SK-N-SH treated with all-trans-retinoic acid at 6 μM for 48 hours (cell line): ENCODE data around the gene BATF.

Experiments used
- ATAC-seq: fragments of 200-7000 bp; cut with Tn5 transposase; 3 replicates; pipeline ENCODE4 v1.9.1; 2020; ENCODE audit warnings: mild to moderate bottlenecking, moderate library complexity
- ARNTL ChIP-seq: fragments of 450-650 bp; formaldehyde crosslinking; IDR thresholded peaks from 2 replicates; pipeline ENCODE4 v1.5.0; 2020; ENCODE audit warnings: low read depth, mild to moderate bottlenecking, moderate library complexity, borderline replicate concordance
- BACH2 ChIP-seq: fragments of 250-450 bp; sonication (Bioruptor Pico); IDR thresholded peaks from 2 replicates; pipeline ENCODE4 v1.9.0; 2021; ENCODE audit warnings: mild to moderate bottlenecking, borderline replicate concordance
- CSDC2 ChIP-seq: fragments of 250-450 bp; sonication (Bioruptor Pico); IDR thresholded peaks from 2 replicates; pipeline ENCODE4 v1.5.0; 2020; ENCODE audit warnings: mild to moderate bottlenecking, moderate library complexity
- ESRRG ChIP-seq: fragments of 250-450 bp; sonication (Bioruptor Pico); IDR thresholded peaks from 2 replicates; pipeline ENCODE4 v1.6.1; 2021; ENCODE audit warnings: mild to moderate bottlenecking
- GLIS3 ChIP-seq: fragments of 250-450 bp; sonication (Bioruptor Pico); IDR thresholded peaks from 2 replicates; pipeline ENCODE4 v1.5.0; 2020; ENCODE audit warnings: mild to moderate bottlenecking, moderate library complexity
- ISL1 ChIP-seq: fragments of 250-450 bp; sonication (Bioruptor Pico); IDR thresholded peaks from 2 replicates; pipeline ENCODE4 v2.1.2; 2022; ENCODE audit warnings: mild to moderate bottlenecking, moderate library complexity
- OSR1 ChIP-seq: fragments of 250-450 bp; sonication (Bioruptor Pico); IDR thresholded peaks from 2 replicates; pipeline ENCODE4 v1.8.0; 2022; ENCODE audit warnings: moderate library complexity, mild to moderate bottlenecking, inconsistent platforms
- RARB ChIP-seq: fragments of 250-450 bp; sonication (Bioruptor Pico); IDR thresholded peaks from 2 replicates; pipeline ENCODE4 v1.8.0; 2021; ENCODE audit warnings: mild to moderate bottlenecking, moderate library complexity
- SNAI2 ChIP-seq: fragments of 250-450 bp; sonication (Bioruptor Pico); IDR thresholded peaks from 2 replicates; pipeline ENCODE4 v1.5.0; 2020; ENCODE audit warnings: mild to moderate bottlenecking, moderate library complexity
- TCF4 ChIP-seq: fragments of 250-450 bp; sonication (Bioruptor Pico); IDR thresholded peaks from 2 replicates; pipeline ENCODE4 v1.8.0; 2021; ENCODE audit warnings: mild to moderate bottlenecking, moderate library complexity, borderline replicate concordance
- TOX ChIP-seq: fragments of 250-450 bp; sonication (Bioruptor Pico); IDR thresholded peaks from 2 replicates; pipeline ENCODE4 v1.8.0; 2021; ENCODE audit warnings: mild to moderate bottlenecking, moderate library complexity, borderline replicate concordance
- ZC3H10 ChIP-seq: fragments of 250-450 bp; sonication (Bioruptor Pico); IDR thresholded peaks from 2 replicates; pipeline ENCODE4 v1.5.1; 2021; ENCODE audit warnings: mild to moderate bottlenecking, moderate library complexity
- ZFP3 ChIP-seq: fragments of 250-450 bp; sonication (Bioruptor Pico); IDR thresholded peaks from 2 replicates; pipeline ENCODE4 v1.5.0; 2020; ENCODE audit warnings: mild to moderate bottlenecking, moderate library complexity
- ZNF565 ChIP-seq: fragments of 450-650 bp; formaldehyde crosslinking; conservative IDR thresholded peaks from 2 replicates; pipeline ENCODE4 v1.5.0; 2020; ENCODE audit warnings: low read depth, mild to moderate bottlenecking, moderate library complexity
- ZNF70 ChIP-seq: fragments of 450-650 bp; formaldehyde crosslinking; IDR thresholded peaks from 2 replicates; pipeline ENCODE4 v1.5.0; 2020; ENCODE audit warnings: mild to moderate bottlenecking, moderate library complexity
- ZNF8 ChIP-seq: fragments of 450-650 bp; formaldehyde crosslinking; IDR thresholded peaks from 2 replicates; pipeline ENCODE4 v1.5.0; 2020; ENCODE audit warnings: mild to moderate bottlenecking, moderate library complexity
- TF ChIP-seq, protein P1 (sequence below): fragments of 250-450 bp; sonication (Bioruptor Pico); IDR thresholded peaks from 2 replicates; pipeline ENCODE4 v1.5.0; 2020; ENCODE audit warnings: mild to moderate bottlenecking, moderate library complexity
- TF ChIP-seq, protein P2 (sequence below): fragments of 250-450 bp; sonication (Bioruptor Pico); IDR thresholded peaks from 2 replicates; pipeline ENCODE4 v1.8.0; 2020; ENCODE audit warnings: mild to moderate bottlenecking, moderate library complexity, borderline replicate concordance
- TF ChIP-seq, protein P3 (sequence below): fragments of 250-450 bp; sonication (Bioruptor Pico); IDR thresholded peaks from 2 replicates; pipeline ENCODE4 v1.8.0; 2021; ENCODE audit warnings: low read depth, mild to moderate bottlenecking, moderate library complexity, borderline replicate concordance
- TF ChIP-seq, protein P4 (sequence below): fragments of 250-450 bp; sonication (Bioruptor Pico); IDR thresholded peaks from 2 replicates; pipeline ENCODE4 v1.5.1; 2020; ENCODE audit warnings: low read depth, mild to moderate bottlenecking, moderate library complexity

The BATF gene

DNA sequence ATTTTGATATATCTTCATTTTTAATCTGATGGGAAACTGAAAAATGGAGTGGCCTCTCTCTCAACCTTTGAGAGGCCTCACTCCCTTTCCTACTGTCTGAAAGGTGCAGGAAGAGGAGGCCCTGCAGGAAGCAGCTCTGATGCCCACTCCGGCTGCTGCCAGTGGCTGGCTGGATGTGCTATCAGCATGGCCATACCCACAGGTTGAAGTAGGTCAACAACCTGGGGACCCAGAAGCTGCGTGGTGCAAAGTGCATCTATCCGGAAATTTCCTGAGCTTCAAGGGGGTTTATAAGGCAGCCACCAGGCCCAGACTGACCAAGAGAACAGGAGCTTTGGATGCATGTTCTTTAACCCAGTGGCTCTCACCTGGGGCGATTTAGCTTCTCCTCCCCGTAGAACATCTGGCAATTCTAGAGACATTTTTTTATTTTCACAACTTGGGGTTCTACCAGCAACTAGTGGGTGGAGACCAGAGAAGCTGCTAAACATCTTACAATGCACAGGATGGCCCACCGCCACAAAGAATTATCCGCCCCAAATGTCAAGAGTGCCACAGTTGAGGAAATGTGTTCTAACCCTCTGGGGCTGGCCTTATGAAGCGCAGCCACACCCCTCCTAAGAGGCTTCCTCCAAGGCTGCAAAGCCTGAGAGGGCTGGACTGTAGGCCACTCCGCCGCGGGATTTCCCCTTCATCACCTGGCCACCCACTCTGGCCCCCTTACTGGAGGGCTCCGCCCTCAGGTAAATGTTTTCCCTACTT is 8.2 kb upstream of the BATF start:
- no peak for ATAC-seq
- TF ChIP-seq, protein P1, sequence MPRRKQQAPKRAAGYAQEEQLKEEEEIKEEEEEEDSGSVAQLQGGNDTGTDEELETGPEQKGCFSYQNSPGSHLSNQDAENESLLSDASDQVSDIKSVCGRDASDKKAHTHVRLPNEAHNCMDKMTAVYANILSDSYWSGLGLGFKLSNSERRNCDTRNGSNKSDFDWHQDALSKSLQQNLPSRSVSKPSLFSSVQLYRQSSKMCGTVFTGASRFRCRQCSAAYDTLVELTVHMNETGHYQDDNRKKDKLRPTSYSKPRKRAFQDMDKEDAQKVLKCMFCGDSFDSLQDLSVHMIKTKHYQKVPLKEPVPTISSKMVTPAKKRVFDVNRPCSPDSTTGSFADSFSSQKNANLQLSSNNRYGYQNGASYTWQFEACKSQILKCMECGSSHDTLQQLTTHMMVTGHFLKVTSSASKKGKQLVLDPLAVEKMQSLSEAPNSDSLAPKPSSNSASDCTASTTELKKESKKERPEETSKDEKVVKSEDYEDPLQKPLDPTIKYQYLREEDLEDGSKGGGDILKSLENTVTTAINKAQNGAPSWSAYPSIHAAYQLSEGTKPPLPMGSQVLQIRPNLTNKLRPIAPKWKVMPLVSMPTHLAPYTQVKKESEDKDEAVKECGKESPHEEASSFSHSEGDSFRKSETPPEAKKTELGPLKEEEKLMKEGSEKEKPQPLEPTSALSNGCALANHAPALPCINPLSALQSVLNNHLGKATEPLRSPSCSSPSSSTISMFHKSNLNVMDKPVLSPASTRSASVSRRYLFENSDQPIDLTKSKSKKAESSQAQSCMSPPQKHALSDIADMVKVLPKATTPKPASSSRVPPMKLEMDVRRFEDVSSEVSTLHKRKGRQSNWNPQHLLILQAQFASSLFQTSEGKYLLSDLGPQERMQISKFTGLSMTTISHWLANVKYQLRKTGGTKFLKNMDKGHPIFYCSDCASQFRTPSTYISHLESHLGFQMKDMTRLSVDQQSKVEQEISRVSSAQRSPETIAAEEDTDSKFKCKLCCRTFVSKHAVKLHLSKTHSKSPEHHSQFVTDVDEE (CRISPR knock-in tag), result no peak
- TF ChIP-seq ZFP3 (CRISPR knock-in tag) (no peak), ARNTL (no peak)
- TF ChIP-seq, protein P2, sequence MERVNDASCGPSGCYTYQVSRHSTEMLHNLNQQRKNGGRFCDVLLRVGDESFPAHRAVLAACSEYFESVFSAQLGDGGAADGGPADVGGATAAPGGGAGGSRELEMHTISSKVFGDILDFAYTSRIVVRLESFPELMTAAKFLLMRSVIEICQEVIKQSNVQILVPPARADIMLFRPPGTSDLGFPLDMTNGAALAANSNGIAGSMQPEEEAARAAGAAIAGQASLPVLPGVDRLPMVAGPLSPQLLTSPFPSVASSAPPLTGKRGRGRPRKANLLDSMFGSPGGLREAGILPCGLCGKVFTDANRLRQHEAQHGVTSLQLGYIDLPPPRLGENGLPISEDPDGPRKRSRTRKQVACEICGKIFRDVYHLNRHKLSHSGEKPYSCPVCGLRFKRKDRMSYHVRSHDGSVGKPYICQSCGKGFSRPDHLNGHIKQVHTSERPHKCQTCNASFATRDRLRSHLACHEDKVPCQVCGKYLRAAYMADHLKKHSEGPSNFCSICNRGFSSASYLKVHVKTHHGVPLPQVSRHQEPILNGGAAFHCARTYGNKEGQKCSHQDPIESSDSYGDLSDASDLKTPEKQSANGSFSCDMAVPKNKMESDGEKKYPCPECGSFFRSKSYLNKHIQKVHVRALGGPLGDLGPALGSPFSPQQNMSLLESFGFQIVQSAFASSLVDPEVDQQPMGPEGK (CRISPR knock-in tag), result no peak

DNA sequence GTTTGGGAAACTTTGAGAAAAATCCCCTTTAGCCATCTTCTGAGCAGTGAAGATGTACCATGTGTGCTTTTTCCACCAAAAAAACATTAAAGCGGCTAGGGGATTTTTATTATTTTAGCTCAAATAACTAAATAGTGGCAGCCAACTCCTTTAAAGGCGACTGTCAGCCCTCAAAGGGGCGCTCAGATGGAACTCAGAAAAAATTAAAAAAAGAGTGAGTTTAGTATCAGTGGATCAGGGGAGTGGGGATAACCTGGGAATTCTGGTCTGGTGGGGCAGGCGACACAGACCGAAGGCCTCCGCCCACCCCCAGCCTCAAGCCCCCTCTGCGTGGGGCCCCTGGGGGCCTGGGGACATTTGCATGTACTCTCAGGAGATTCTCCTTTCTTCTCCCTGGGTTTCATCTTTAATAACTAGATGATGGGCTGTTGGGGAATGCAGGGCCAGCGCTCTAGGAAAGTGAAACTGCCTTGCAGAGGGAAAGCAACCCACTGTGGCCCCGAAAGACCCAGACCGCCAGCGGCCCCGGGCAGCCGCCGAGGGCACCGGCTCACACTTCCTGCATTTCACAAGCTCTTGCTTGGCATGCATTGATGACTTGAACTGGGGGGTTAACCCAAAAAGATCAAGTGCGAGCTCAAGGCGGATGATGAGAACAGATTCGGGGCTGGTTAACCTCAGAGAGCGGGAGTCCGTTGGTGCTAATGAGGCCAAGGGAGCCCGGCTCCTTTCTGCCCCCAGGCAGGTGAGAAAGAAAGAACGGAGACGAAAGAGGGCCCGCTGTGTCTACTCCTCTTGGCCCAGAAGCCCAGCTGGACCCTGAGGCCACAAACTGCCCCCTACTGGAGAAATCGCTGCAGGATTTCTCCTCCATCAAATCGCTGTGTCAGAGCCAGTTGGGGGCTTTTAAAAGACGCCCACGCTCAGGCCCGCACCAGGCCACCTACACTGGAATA is 7.3 kb upstream of the BATF start:
- ATAC-seq, result no peak
- TF ChIP-seq SNAI2 (CRISPR knock-in tag) (no peak), OSR1 (CRISPR knock-in tag) (no peak), ZNF70 (CRISPR knock-in tag) (no peak), ARNTL (no peak)

DNA sequence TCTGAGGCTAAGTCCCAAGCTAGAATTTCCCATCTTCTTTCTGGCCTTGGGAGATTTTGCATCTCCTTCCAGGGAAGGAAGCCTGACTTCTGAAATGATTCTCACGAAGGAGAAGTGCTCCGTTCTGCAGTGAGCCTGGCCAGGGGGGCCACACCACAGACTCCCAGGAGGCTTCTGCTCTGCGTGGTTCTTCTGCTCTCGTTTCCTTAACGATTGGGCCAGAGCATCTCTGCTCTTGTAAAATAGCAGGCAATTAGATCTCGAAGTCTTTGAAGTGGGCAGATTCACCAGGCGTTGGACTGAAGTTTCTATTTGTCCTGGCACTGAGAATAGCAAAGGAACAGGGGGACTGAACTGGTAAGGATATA is 6.7 kb upstream of the BATF start:
- ATAC-seq, result no peak
- TF ChIP-seq, protein P3, sequence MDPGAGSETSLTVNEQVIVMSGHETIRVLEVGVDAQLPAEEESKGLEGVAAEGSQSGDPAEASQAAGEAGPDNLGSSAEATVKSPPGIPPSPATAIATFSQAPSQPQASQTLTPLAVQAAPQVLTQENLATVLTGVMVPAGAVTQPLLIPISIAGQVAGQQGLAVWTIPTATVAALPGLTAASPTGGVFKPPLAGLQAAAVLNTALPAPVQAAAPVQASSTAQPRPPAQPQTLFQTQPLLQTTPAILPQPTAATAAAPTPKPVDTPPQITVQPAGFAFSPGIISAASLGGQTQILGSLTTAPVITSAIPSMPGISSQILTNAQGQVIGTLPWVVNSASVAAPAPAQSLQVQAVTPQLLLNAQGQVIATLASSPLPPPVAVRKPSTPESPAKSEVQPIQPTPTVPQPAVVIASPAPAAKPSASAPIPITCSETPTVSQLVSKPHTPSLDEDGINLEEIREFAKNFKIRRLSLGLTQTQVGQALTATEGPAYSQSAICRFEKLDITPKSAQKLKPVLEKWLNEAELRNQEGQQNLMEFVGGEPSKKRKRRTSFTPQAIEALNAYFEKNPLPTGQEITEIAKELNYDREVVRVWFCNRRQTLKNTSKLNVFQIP, result no peak
- TF ChIP-seq ZC3H10, result no peak
- no peak for TF ChIP-seq ZNF565 (CRISPR knock-in tag)
- no peak for TF ChIP-seq TCF4
- no peak for TF ChIP-seq OSR1 (CRISPR knock-in tag)

DNA sequence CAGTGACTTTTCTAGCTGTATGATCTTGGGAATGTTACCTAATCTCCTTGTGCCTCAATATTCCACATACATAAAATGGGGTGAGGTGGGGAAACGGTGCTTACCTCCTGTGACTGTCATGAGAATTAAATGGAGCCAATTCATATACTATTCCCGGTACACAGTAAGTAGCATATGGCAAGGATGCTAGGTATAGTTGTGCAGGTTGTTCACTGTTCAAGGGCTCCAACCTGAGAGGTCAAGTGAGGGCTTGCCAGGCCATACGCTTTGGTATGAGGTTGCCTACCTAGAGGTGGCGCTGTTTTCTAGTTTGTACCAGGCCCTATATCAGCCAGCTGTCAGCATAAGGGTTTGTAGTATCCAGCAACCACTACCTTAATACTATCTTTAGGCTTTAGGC is 3.6 kb upstream of the BATF start:
- ATAC-seq, result no peak
- TF ChIP-seq ZNF565 (CRISPR knock-in tag) (no peak), ARNTL (no peak), ZNF8 (CRISPR knock-in tag) (no peak), ZFP3 (CRISPR knock-in tag) (no peak), ISL1 (CRISPR knock-in tag) (no peak), RARB (CRISPR knock-in tag) (no peak), SNAI2 (CRISPR knock-in tag) (no peak), BACH2 (CRISPR knock-in tag) (no peak), ZNF70 (CRISPR knock-in tag) (no peak), GLIS3 (CRISPR knock-in tag) (no peak), ESRRG (CRISPR knock-in tag) (no peak), TOX (no peak), CSDC2 (no peak), OSR1 (CRISPR knock-in tag) (no peak), TCF4 (no peak)
- TF ChIP-seq, protein P4, sequence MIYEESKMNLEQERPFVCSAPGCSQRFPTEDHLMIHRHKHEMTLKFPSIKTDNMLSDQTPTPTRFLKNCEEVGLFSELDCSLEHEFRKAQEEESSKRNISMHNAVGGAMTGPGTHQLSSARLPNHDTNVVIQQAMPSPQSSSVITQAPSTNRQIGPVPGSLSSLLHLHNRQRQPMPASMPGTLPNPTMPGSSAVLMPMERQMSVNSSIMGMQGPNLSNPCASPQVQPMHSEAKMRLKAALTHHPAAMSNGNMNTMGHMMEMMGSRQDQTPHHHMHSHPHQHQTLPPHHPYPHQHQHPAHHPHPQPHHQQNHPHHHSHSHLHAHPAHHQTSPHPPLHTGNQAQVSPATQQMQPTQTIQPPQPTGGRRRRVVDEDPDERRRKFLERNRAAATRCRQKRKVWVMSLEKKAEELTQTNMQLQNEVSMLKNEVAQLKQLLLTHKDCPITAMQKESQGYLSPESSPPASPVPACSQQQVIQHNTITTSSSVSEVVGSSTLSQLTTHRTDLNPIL (CRISPR knock-in tag), result no peak
- TF ChIP-seq, protein P3, result no peak
- TF ChIP-seq, protein P2 (CRISPR knock-in tag), result no peak
